A549 (cell line): ENCODE results near the gene OXNAD1. TPM values are rescaled to one million over a fixed set of nuclear protein-coding genes. Genes with fewer than 3 reads are reported as not detected.

Experiments
- ATAC-seq, 2 experiments: fragments of 200-7000 bp in 1 of 2; fragments of >200 bp in 1 of 2; cut with Nextera tagmentation in 1 of 2; cut with Tn5 transposase in 1 of 2; 3 replicates each; pipeline versions ENCODE4 v1.8.0 to v1.9.1; 2018 to 2020; ENCODE audit warnings: mild to moderate bottlenecking in 1 of 2, moderate library complexity in 1 of 2
- CTCF ChIA-PET: fragments of 300-600 bp; sonication (Branson Sonifier 250); formaldehyde crosslinking; extraction: SDS; loops from one replicate; lab custom pipeline; 2021; ENCODE audit warnings: antibody characterized with exemption, inconsistent platforms; lab: Yijun Ruan, JAX
- POLR2A ChIA-PET: fragments of 350-600 bp; formaldehyde crosslinking; extraction: SDS; loops from one replicate; lab custom pipeline; 2021; ENCODE audit warnings: antibody characterized with exemption, inconsistent platforms; lab: Yijun Ruan, JAX
- DNase-seq, 2 experiments: peaks; one replicate each; pipeline versions ENCODE4 v3.0.0 to v3.0.0-alpha.2; 2011 to 2016; ENCODE audit warnings: low read depth in 1 of 2, low spot score in 1 of 2
- FAIRE-seq: peaks from 2 replicates; lab custom pipeline; 2011; peaks lifted over from hg19 to GRCh38; lab: Jason Lieb, UNC
- H3K27ac ChIP-seq, 2 experiments: fragments of >200 bp; sonication (Bioruptor Twin); formaldehyde crosslinking; 3 replicates each; pipeline ENCODE4 v1.5.1; 2016 to 2017
- H3K4me1 ChIP-seq: fragments of >200 bp; sonication (Bioruptor Twin); formaldehyde crosslinking; 3 replicates; pipeline ENCODE4 v1.6.1; 2016
- H3K4me2 ChIP-seq: fragments of >200 bp; sonication (Bioruptor Twin); formaldehyde crosslinking; 3 replicates; pipeline ENCODE4 v1.6.1; 2016
- H3K4me3 ChIP-seq: fragments of >200 bp; sonication (Bioruptor Twin); formaldehyde crosslinking; 3 replicates; pipeline ENCODE4 v1.5.1; 2016
- H3K9me3 ChIP-seq: fragments of >200 bp; sonication (Bioruptor Twin); formaldehyde crosslinking; 3 replicates; pipeline ENCODE4 v1.6.1; 2016
- ATOH8 ChIP-seq: fragments of 250-450 bp; sonication (Bioruptor Pico); IDR thresholded peaks from 2 replicates; pipeline ENCODE4 v1.5.0; 2020; ENCODE audit warnings: low read depth, mild to moderate bottlenecking, moderate library complexity
- BHLHE40 ChIP-seq: IDR thresholded peaks from 2 replicates; pipeline ENCODE4 v1.6.1; 2012; ENCODE audit warnings: low read depth, low read length, inconsistent platforms
- CBX8 ChIP-seq: fragments of 200-600 bp; sonication (generic); IDR thresholded peaks from 2 replicates; pipeline ENCODE4 v1.6.1; 2016
- CEBPB ChIP-seq, 2 experiments: fragments of >200 bp in 1 of 2; sonication (Bioruptor Twin) in 1 of 2; formaldehyde crosslinking in 1 of 2; IDR thresholded peaks; 2 replicates each; pipeline ENCODE4 v1.6.1; 2012 to 2016
- CHD2 ChIP-seq: fragments of 150-350 bp; IDR thresholded peaks from 2 replicates; pipeline ENCODE4 v1.6.1; 2014; ENCODE audit warnings: low read length; ENCODE audit not compliant: partially characterized antibody
- CHD4 ChIP-seq: fragments of 200-600 bp; sonication (generic); IDR thresholded peaks from 2 replicates; pipeline ENCODE4 v1.6.1; 2016; ENCODE audit warnings: antibody characterized with exemption, mild to moderate bottlenecking, borderline replicate concordance
- E2F6 ChIP-seq: IDR thresholded peaks from 2 replicates; pipeline ENCODE4 v1.6.1; 2012; ENCODE audit warnings: low read depth, borderline replicate concordance
- EHMT2 ChIP-seq: fragments of 200-600 bp; sonication (generic); IDR thresholded peaks from 2 replicates; pipeline ENCODE4 v1.6.1; 2016; ENCODE audit warnings: antibody characterized with exemption, low read depth, mild to moderate bottlenecking, moderate library complexity
- EP300 ChIP-seq, 2 experiments: fragments of >200 bp; sonication (Bioruptor Twin); formaldehyde crosslinking; IDR thresholded peaks; 2 replicates in 1 of 2; 3 replicates in 1 of 2; pipeline ENCODE4 v1.6.1; 2016 to 2017
- FOSB ChIP-seq: fragments of 250-450 bp; sonication (Bioruptor Pico); IDR thresholded peaks from 2 replicates; pipeline ENCODE4 v1.5.0; 2020; ENCODE audit warnings: mild to moderate bottlenecking, moderate library complexity
- FOSL2 ChIP-seq, 2 experiments: fragments of 450-650 bp in 1 of 2; fragments of >200 bp in 1 of 2; sonication (Bioruptor Twin) in 1 of 2; formaldehyde crosslinking; IDR thresholded peaks; 2 replicates each; pipeline versions ENCODE4 v1.5.0 to v1.6.1; 2016 to 2020; ENCODE audit warnings: mild to moderate bottlenecking in 1 of 2, moderate library complexity in 1 of 2
- HDAC2 ChIP-seq: fragments of 200-600 bp; sonication (generic); IDR thresholded peaks from 2 replicates; pipeline ENCODE4 v1.6.1; 2016
- HOXB13 ChIP-seq: fragments of 250-450 bp; sonication (Bioruptor Pico); IDR thresholded peaks from 2 replicates; pipeline ENCODE4 v1.5.0; 2020; ENCODE audit warnings: low read depth, mild to moderate bottlenecking, moderate library complexity
- MAFK ChIP-seq: fragments of 450-650 bp; IDR thresholded peaks from 2 replicates; pipeline ENCODE4 v1.6.1; 2014; ENCODE audit not compliant: partially characterized antibody
- NPAS2 ChIP-seq: fragments of 250-450 bp; sonication (Bioruptor Pico); IDR thresholded peaks from 2 replicates; pipeline ENCODE4 v1.8.0; 2022; ENCODE audit warnings: mild to moderate bottlenecking, moderate library complexity, borderline replicate concordance
- NR3C1 ChIP-seq: fragments of >200 bp; sonication (Bioruptor Twin); formaldehyde crosslinking; IDR thresholded peaks from 3 replicates; pipeline ENCODE4 v1.6.1; 2017
- RARB ChIP-seq: fragments of 250-450 bp; sonication (Bioruptor Pico); IDR thresholded peaks from 2 replicates; pipeline ENCODE4 v1.8.0; 2021; ENCODE audit warnings: mild to moderate bottlenecking, moderate library complexity
- RFX5 ChIP-seq: fragments of 450-650 bp; IDR thresholded peaks from 2 replicates; pipeline ENCODE4 v1.7.1; 2014; ENCODE audit warnings: antibody characterized with exemption, mild to moderate bottlenecking, moderate library complexity
- TFCP2L1 ChIP-seq: fragments of 250-450 bp; sonication (Bioruptor Pico); IDR thresholded peaks from 2 replicates; pipeline ENCODE4 v1.5.0; 2021; ENCODE audit warnings: mild to moderate bottlenecking
- ZC3H11A ChIP-seq: fragments of 450-650 bp; IDR thresholded peaks from 2 replicates; pipeline ENCODE4 v1.6.1; 2014; ENCODE audit warnings: antibody characterized with exemption, mild to moderate bottlenecking
- ZSCAN20 ChIP-seq: fragments of 250-450 bp; sonication (Bioruptor Pico); IDR thresholded peaks from 2 replicates; pipeline ENCODE4 v1.8.0; 2022; ENCODE audit warnings: mild to moderate bottlenecking, moderate library complexity
- WGBS: methylation state at CpG from one replicate; pipeline ENCODE4 v1.1.6; 2017; ENCODE audit errors: missing lambda C conversion rate; 5-methylcytosine and 5-hydroxymethylcytosine counted together
- polyA plus RNA-seq, 4 experiments: library from polyadenylated mRNA; depleted of rRNA in 3 of 4; stranded (reverse); fragments of >200 nt; fragmentation: RNase III in 1 of 4; extraction: RNeasy Plus Mini Kit Qiagen cat#74134 plus additional on column Dnase treatment in 1 of 4; gene quantifications; 2 replicates in 3 of 4; 3 replicates in 1 of 4; pipeline ENCODE4 v1.2.3, GENCODE V29; 2011 to 2017
- TF ChIP-seq, protein P1 (sequence below): fragments of 250-450 bp; sonication (Bioruptor Pico); IDR thresholded peaks from 2 replicates; pipeline ENCODE4 v1.5.0; 2021; ENCODE audit warnings: mild to moderate bottlenecking, moderate library complexity, borderline replicate concordance
- TF ChIP-seq, protein P2 (sequence below): fragments of >200 bp; sonication (Bioruptor Twin); formaldehyde crosslinking; IDR thresholded peaks from 3 replicates; pipeline ENCODE4 v1.5.1; 2016

Gene OXNAD1
- polyA plus RNA-seq, 2 of the 4 experiments (the other 2 are of a cell fraction): 8.8 to 25.9 TPM

GRCh38 chr3:16330351-16330750, 65.3 kb downstream of the OXNAD1 start:
- FAIRE-seq (no peak), DNase-seq (no peak), ATAC-seq (no peak)
- ChIA-PET POLR2A (no interaction called here), CTCF (no interaction called here)
- no peak overlapping the region for H3K4me3 ChIP-seq
- no peak overlapping the region for H3K4me2 ChIP-seq
- no peak overlapping the region for H3K27ac ChIP-seq
- no peaks in the 10 kb centered on the region for H3K4me1 ChIP-seq
- H3K9me3 ChIP-seq: peaks cover 12% of the 10 kb centered on the region
- 80% methylated on average over 4 of the region's 4 CpGs for WGBS
- TF ChIP-seq CEBPB (IDR thresholded peaks at IDR 0.05): no peak
- no peak for TF ChIP-seq E2F6
- TF ChIP-seq, protein P1, sequence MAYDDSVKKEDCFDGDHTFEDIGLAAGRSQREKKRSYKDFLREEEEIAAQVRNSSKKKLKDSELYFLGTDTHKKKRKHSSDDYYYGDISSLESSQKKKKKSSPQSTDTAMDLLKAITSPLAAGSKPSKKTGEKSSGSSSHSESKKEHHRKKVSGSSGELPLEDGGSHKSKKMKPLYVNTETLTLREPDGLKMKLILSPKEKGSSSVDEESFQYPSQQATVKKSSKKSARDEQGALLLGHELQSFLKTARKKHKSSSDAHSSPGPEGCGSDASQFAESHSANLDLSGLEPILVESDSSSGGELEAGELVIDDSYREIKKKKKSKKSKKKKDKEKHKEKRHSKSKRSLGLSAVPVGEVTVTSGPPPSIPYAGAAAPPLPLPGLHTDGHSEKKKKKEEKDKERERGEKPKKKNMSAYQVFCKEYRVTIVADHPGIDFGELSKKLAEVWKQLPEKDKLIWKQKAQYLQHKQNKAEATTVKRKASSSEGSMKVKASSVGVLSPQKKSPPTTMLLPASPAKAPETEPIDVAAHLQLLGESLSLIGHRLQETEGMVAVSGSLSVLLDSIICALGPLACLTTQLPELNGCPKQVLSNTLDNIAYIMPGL (CRISPR knock-in tag): no peak
- TF ChIP-seq NPAS2 (CRISPR knock-in tag): no peak
- TF ChIP-seq HDAC2: no peak
- no peak for TF ChIP-seq CHD2
- no peak for TF ChIP-seq FOSB (CRISPR knock-in tag)
- no peak for TF ChIP-seq FOSL2 (IDR thresholded peaks at IDR 0.05)
- TF ChIP-seq FOSL2 (CRISPR knock-in tag; IDR thresholded peaks at IDR 0.05): no peak
- TF ChIP-seq CBX8: no peak
- TF ChIP-seq HOXB13 (CRISPR knock-in tag): no peak
- TF ChIP-seq, protein P2, sequence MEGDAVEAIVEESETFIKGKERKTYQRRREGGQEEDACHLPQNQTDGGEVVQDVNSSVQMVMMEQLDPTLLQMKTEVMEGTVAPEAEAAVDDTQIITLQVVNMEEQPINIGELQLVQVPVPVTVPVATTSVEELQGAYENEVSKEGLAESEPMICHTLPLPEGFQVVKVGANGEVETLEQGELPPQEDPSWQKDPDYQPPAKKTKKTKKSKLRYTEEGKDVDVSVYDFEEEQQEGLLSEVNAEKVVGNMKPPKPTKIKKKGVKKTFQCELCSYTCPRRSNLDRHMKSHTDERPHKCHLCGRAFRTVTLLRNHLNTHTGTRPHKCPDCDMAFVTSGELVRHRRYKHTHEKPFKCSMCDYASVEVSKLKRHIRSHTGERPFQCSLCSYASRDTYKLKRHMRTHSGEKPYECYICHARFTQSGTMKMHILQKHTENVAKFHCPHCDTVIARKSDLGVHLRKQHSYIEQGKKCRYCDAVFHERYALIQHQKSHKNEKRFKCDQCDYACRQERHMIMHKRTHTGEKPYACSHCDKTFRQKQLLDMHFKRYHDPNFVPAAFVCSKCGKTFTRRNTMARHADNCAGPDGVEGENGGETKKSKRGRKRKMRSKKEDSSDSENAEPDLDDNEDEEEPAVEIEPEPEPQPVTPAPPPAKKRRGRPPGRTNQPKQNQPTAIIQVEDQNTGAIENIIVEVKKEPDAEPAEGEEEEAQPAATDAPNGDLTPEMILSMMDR: no peak
- TF ChIP-seq BHLHE40: no peak

DNA sequence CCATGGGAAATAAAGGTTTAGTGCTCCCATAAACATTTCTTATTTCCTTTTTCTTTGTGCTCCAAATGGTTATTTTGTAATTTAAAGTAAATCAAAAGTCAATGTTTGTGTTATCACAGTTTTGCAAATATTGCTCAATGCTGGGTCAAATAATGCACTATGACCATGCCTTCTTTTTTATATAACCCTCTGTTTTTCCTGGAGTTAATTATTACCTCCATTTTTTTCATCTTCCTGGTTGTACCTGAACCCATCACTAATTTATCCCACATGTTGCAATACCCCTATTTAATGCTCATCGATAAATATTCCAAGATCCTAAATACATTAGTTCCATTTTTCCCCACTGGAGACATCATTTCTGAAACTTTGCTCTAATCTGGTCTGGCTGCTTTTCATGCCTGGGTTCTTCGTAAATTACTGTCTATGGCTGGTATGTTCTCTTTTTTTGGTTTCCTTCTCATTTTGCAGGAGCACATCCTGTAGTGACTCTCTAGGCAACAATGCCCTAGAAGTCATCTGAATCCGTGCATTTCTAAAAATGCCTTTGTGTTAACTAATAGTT, 66.4 kb downstream of the OXNAD1 start:
- WGBS: 62% methylated on average over 3 of the region's 3 CpGs
- ATAC-seq (no peak), FAIRE-seq (no peak), DNase-seq (no peak)
- Histone ChIP-seq H3K27ac (no peak overlapping the region), H3K9me3 (peaks cover 12% of the 10 kb centered on the region), H3K4me1 (no peaks in the 10 kb centered on the region), H3K4me2 (no peak overlapping the region), H3K4me3 (no peak overlapping the region)
- TF ChIP-seq, protein P1 (CRISPR knock-in tag): no peak
- TF ChIP-seq MAFK (no peak), TFCP2L1 (CRISPR knock-in tag) (no peak), NR3C1 (no peak), RARB (no peak)
- ChIA-PET POLR2A (no interaction called here), CTCF (no interaction called here)

GRCh38 chr3:16332904-16333426, 68.0 kb downstream of the OXNAD1 start:
- DNase-seq (no peak), ATAC-seq (no peak), FAIRE-seq (no peak)
- H3K4me2 ChIP-seq: no peak overlapping the region
- H3K9me3 ChIP-seq: peaks cover 12% of the 10 kb centered on the region
- H3K27ac ChIP-seq: no peak overlapping the region
- H3K4me3 ChIP-seq: no peak overlapping the region
- ChIA-PET POLR2A (no interaction called here), CTCF (interaction anchor here (1.3 kb wide), 1 partner anchor 43 kb away, joined by 3 read pairs; no protein-coding TSS in a partner anchor)
- no peaks in the 10 kb centered on the region for H3K4me1 ChIP-seq
- 95% methylated on average over 1 of the region's 1 CpG for WGBS
- no peak for TF ChIP-seq BHLHE40
- no peak for TF ChIP-seq RFX5
- no peak for TF ChIP-seq EHMT2
- no peak for TF ChIP-seq ZC3H11A
- TF ChIP-seq ATOH8 (CRISPR knock-in tag): no peak
- no peak for TF ChIP-seq ZSCAN20 (CRISPR knock-in tag)
- no peak for TF ChIP-seq FOSL2 (IDR thresholded peaks at IDR 0.05)
- no peak for TF ChIP-seq FOSL2 (CRISPR knock-in tag; IDR thresholded peaks at IDR 0.05)
- TF ChIP-seq EP300 (IDR thresholded peaks at IDR 0.05): no peak
- no peak for TF ChIP-seq MAFK
- TF ChIP-seq CBX8: no peak
- TF ChIP-seq CHD4: no peak
- TF ChIP-seq NPAS2 (CRISPR knock-in tag): no peak
